GM21390 (cell line): ENCODE results near the gene ABCC3.
A peak's percentile ranks its signal among the peaks of the same experiment; 100 is the strongest.
"Not testable (repeated sequence)": the region's sequence is repeated elsewhere in the genome, so short reads cannot be mapped to it uniquely, and the experiment has no call there.

Experiments
- ATAC-seq: cut with Tn5 transposase; IDR thresholded peaks from one replicate; pipeline ENCODE4 v1.9.1; 2021; ENCODE audit not compliant: unreplicated experiment

Gene ABCC3

GRCh38 chr17:50697663-50698272 is 63.1 kb downstream of the ABCC3 start:
- no peak for ATAC-seq

GRCh38 chr17:50699410-50699809 is 64.7 kb downstream of the ABCC3 start:
- no peak for ATAC-seq

- ATAC-seq = no peak
These were observed 68.5 kb downstream of the ABCC3 start for GRCh38 chr17:50703162-50703561.

- ATAC-seq = peak; percentile 74
These were observed 72.8 kb downstream of the ABCC3 start, which contains the start of gene ANKRD40 for GRCh38 chr17:50707289-50708049. Gene ANKRD40 (minus strand): TSS chr17:50707914. CDS start chr17:50707654, 260 bp downstream.

- ATAC-seq = no peak
These were observed 73.6 kb downstream of the ABCC3 start for GRCh38 chr17:50708050-50709000.

- not testable (repeated sequence) for ATAC-seq
These were observed 74.4 kb downstream of the ABCC3 start for GRCh38 chr17:50709053-50709452.

GRCh38 chr17:50710025-50710424 is 75.3 kb downstream of the ABCC3 start:
- no peak for ATAC-seq

- no peak for ATAC-seq
These were observed 76.0 kb downstream of the ABCC3 start for GRCh38 chr17:50710650-50711049.

- ATAC-seq = no peak
These were observed 78.0 kb downstream of the ABCC3 start for GRCh38 chr17:50712641-50713040.

GRCh38 chr17:50715471-50715870 is 80.8 kb downstream of the ABCC3 start:
- no peak for ATAC-seq

GRCh38 chr17:50719144-50719923 is 84.7 kb downstream of the ABCC3 start, which contains the start of gene LUC7L3:
Gene LUC7L3 (plus strand): TSS chr17:50719603. CDS start chr17:50719733, 130 bp downstream.
- ATAC-seq = peak; percentile 91

GRCh38 chr17:50719924-50720794 is 85.5 kb downstream of the ABCC3 start:
- no peak for ATAC-seq

- ATAC-seq = no peak
These were observed 86.7 kb downstream of the ABCC3 start for GRCh38 chr17:50721194-50722010.

GRCh38 chr17:50722746-50723145 is 88.1 kb downstream of the ABCC3 start:
- ATAC-seq = no peak

- ATAC-seq = not testable (repeated sequence)
These were observed 89.9 kb downstream of the ABCC3 start for GRCh38 chr17:50724622-50725021.

- no peak for ATAC-seq
These were observed 91.3 kb downstream of the ABCC3 start for GRCh38 chr17:50725769-50726655.

- no peak for ATAC-seq
These were observed 93.4 kb downstream of the ABCC3 start for GRCh38 chr17:50728112-50728429.
